Measurements from ENCODE around the gene ZNF736. TPM values are rescaled to one million over a fixed set of nuclear protein-coding genes. Genes with fewer than 3 reads are reported as not detected.
A peak's percentile ranks its signal among the peaks of the same experiment; 100 is the strongest.

The ZNF736 gene
- total RNA-seq, 1 donor from 2014 or later, result 15.8 TPM

- H3K4me1 Mint-ChIP-seq (ENCODE audit: unreplicated experiment), result no peaks in the 10 kb centered on the region
- no peak for TF ChIP-seq CTCF (IDR thresholded peaks at IDR 0.05; ENCODE audit: unreplicated experiment)
- no peak overlapping the region for H3K4me3 Mint-ChIP-seq (ENCODE audit: unreplicated experiment)
- no peak overlapping the region for H3K27ac Mint-ChIP-seq (ENCODE audit: unreplicated experiment)
- peaks cover 1% of the 10 kb centered on the region for H3K27me3 Mint-ChIP-seq (ENCODE audit: unreplicated experiment)
- peaks cover 14% of the 10 kb centered on the region for H3K36me3 Mint-ChIP-seq (ENCODE audit: low read depth, unreplicated experiment)
- DNase-seq (ENCODE audit: low spot score), result no peak
- H3K9me3 Mint-ChIP-seq (ENCODE audit: unreplicated experiment), result peaks cover 37% of the 10 kb centered on the region
Observed at GRCh38 chr7:64300641-64301405, 12.9 kb upstream of the ZNF736 start.

DNA sequence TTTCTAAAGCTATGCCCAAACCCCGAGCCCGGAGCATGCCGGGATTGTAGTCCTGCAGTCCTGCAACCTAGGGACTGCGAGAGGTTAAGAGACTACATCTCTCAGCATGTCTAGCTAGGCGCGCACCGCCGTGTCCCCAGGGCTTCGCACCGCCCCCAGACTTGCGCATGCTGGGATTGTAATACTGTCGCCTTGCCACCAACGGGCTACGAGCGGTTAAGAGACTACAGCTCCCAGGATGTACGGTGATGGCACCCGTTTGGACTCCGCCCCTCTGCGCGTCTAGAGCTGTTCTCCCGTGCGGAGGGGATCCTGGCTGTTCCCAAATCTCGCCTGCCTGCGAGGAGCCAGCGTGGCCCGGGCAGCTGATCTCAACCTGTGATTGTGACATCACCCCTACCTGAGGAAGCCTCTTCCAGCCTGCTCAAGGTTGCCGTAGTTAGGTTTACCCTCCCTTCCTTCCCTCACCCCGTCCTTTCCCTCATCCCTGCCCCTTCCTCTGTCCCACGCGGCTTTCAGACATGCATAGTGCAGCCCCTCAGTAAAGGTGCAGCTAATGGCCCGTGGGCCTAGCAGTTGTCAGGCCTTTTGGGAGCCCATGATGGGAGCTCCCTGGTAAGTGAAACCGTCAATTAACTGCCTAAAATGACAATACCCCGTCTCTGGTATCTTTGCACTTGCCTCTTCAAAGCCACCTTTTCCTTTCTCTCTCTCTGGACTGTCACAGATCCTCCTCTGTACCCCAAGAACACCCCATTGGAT is 6.3 kb upstream of the ZNF736 start:
- peak overlapping the region; percentile 61 for H3K27ac Mint-ChIP-seq (ENCODE audit: unreplicated experiment)
- H3K9me3 Mint-ChIP-seq (ENCODE audit: unreplicated experiment), result peaks cover 14% of the 10 kb centered on the region
- DNase-seq (ENCODE audit: low spot score), result peak; percentile 55
- H3K27me3 Mint-ChIP-seq (ENCODE audit: unreplicated experiment), result peaks cover 10% of the 10 kb centered on the region
- peak overlapping the region; percentile 90 for H3K4me3 Mint-ChIP-seq (ENCODE audit: unreplicated experiment)
- H3K36me3 Mint-ChIP-seq (ENCODE audit: low read depth, unreplicated experiment), result peaks cover 6% of the 10 kb centered on the region
- H3K4me1 Mint-ChIP-seq (ENCODE audit: unreplicated experiment), result no peaks in the 10 kb centered on the region
- no peak for TF ChIP-seq CTCF (IDR thresholded peaks at IDR 0.05; ENCODE audit: unreplicated experiment)

DNA sequence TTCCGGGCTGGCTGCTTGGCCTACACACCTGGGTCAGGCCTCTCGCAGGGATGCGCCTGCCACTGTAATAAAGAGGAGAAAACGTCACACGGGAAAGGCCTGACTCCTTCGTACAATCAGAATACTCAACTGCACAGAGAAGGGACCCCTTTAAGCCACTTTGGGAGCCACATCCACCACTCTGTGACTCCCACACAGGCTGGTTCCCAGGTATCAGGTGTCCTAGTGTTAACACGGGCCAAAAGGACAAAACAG is 5.8 kb upstream of the ZNF736 start:
- H3K27me3 Mint-ChIP-seq (ENCODE audit: unreplicated experiment), result peaks cover 12% of the 10 kb centered on the region
- peak overlapping the region; percentile 61 for H3K27ac Mint-ChIP-seq (ENCODE audit: unreplicated experiment)
- peaks cover 18% of the 10 kb centered on the region for H3K9me3 Mint-ChIP-seq (ENCODE audit: unreplicated experiment)
- peak overlapping the region; percentile 90 for H3K4me3 Mint-ChIP-seq (ENCODE audit: unreplicated experiment)
- H3K4me1 Mint-ChIP-seq (ENCODE audit: unreplicated experiment), result no peaks in the 10 kb centered on the region
- TF ChIP-seq CTCF (IDR thresholded peaks at IDR 0.05; ENCODE audit: unreplicated experiment), result no peak
- DNase-seq (ENCODE audit: low spot score), result no peak
- H3K36me3 Mint-ChIP-seq (ENCODE audit: low read depth, unreplicated experiment), result peaks cover 11% of the 10 kb centered on the region

- H3K4me3 Mint-ChIP-seq (ENCODE audit: unreplicated experiment), result peak overlapping the region; percentile 42
- peaks cover 21% of the 10 kb centered on the region for H3K27me3 Mint-ChIP-seq (ENCODE audit: unreplicated experiment)
- peaks cover 14% of the 10 kb centered on the region for H3K36me3 Mint-ChIP-seq (ENCODE audit: low read depth, unreplicated experiment)
- H3K4me1 Mint-ChIP-seq (ENCODE audit: unreplicated experiment), result no peaks in the 10 kb centered on the region
- DNase-seq (ENCODE audit: low spot score), result no peak
- peaks cover 22% of the 10 kb centered on the region for H3K9me3 Mint-ChIP-seq (ENCODE audit: unreplicated experiment)
- no peak overlapping the region for H3K27ac Mint-ChIP-seq (ENCODE audit: unreplicated experiment)
- no peak for TF ChIP-seq CTCF (IDR thresholded peaks at IDR 0.05; ENCODE audit: unreplicated experiment)
Observed at GRCh38 chr7:64310426-64310825, 3.3 kb upstream of the ZNF736 start.

GRCh38 chr7:64312826-64313225 is 935 bp upstream of the ZNF736 start:
- Mint-ChIP-seq H3K4me3 (ENCODE audit: unreplicated experiment) (no peak overlapping the region), H3K4me1 (ENCODE audit: unreplicated experiment) (peaks cover 2% of the 10 kb centered on the region), H3K9me3 (ENCODE audit: unreplicated experiment) (peaks cover 19% of the 10 kb centered on the region), H3K36me3 (ENCODE audit: low read depth, unreplicated experiment) (peaks cover 14% of the 10 kb centered on the region), H3K27me3 (ENCODE audit: unreplicated experiment) (peaks cover 15% of the 10 kb centered on the region), H3K27ac (ENCODE audit: unreplicated experiment) (no peak overlapping the region)
- TF ChIP-seq CTCF (IDR thresholded peaks at IDR 0.05; ENCODE audit: unreplicated experiment), result no peak
- DNase-seq (ENCODE audit: low spot score), result no peak

Data from endothelial cell (in vitro differentiated cells).